ENCODE results near the gene SWT1.

SWT1 gene

DNA sequence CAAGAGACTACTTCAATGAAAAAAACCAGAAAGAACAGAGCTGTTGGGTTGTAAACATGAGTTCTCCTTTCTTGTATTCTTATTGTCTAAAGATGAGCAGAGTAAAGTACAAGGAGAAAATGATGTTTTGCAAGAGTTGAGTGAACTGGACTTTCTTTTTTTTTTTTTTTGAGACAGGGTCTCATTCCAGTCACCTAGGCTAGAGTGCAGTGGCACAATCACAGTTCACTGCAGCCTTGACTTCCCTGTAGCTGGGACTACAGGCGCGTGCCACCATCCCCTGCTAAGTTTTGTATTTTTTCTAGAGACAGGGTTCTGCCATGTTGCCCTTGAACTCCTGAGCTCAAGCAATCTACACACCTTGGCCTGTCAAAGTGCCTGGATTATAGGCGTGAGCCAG is 167.2 kb downstream of the SWT1 start:
- no peak for DNase-seq

DNA sequence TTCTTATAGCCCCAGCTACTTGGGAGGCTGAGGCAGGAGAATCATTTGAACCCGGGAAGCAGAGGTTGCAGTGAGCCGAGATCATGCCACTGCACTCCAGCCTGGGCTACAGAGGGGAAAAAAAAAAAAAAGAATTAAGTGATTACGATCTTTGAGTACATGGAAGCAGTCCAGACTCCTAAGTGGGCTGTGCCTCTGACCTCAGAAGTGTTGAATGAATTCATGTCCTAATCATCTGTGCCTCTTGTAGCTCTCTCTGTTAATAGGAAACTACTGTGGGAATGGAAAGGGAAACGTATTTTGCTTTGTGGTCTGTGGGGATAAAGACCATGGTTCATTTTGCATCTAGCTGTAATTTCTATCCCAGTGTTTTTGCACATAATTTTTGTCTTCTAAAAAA is 168.4 kb downstream of the SWT1 start:
- no peak for DNase-seq

DNA sequence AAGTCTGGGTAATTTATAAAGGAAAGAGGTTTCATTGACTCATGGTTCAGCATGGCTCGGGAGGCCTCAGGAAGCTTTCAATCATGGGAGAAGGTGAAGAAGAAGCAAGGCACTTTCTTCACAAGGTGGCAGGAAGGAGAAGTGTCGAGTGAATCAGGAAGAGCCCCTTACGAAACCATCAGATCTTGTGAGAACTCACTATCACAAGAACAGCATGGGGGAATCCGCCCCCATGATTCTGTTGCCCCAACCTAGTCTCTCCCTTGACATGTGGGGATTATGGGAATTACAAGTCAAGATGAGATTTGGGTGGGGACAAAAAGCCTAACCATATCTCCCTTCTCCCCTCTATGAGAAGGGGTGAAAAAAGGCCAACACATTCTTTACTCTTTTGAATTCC is 171.3 kb downstream of the SWT1 start:
- no peak for DNase-seq

DNA sequence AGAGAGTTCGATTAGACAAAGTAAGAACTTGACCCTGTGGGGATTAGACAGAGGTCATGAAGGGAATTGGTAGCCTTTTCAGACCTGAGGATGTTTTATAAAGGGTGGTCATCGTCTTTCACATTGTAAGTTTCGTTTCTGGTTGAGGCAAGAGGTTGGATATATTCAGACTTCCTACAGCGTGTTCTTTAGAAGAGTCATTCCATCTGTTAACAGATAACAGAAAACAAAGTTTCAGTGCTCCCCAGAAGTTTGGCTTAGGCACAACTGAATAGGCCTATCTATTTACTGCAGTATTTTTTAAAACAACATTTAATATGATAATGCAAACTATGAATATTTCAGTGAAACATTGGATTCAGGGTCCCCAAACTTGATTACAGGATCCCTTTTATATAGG is 177.2 kb downstream of the SWT1 start:
- DNase-seq: no peak

DNA sequence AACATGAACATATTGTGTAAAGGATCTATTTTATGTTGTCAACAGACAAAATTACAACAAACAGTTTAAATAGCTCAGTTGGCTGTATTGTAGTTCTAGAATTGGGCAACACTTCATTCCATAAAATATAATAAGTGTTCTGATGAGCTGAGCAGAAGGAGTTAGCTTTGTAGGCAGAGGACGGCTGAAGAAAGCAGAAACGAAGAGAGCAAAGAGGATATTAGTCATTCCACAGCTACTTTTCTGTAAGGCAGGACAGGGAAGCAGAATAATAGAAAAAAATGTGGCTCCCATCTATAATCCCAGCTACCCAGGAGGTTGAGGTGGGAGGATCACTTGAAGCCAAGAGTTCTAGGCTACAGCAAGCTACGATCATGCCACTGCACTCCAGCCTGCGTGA is 180.3 kb downstream of the SWT1 start:
- DNase-seq: no peak

DNA sequence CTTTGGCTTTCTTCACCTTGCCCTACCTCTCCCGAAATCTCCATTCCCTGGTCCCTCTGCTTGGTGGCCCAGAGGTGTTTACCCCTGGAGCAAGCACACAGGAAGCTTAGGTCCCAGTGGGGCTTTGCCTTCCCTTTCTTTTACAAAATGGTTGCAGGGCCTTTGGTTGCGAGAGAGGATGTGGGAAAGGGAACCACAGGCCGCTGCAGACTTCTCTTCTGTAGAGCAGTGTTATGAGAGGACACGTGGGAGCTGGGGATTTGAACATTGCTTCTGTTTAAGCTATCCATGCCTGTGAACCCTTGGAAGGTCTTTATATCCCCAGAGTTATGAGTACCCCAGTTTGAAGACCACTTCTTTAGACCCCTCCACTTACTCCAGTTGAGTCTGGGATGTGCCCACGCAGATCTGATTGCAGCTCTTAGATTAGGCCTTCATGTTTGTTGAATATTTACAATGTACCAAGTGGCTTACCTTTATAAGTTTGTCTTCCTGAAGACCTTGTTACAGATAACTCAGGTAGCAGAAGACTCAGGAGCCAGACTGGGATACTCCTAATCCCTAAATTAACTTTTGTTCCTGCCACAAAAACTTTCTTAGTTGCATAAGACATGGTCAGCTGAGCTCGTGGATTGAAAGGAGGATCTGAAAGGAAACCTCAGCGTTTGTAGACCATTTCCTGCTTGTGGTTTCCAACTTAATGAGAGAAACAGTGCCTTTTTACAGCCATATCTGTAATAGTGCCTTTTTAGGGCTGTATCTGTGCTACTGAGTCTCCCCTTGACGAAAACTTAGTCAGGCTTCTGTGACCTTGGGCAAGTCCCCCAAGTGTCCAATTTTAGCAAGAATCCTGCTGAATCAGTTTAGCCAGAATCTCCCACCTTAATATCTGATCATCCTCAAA is 182.0 kb downstream of the SWT1 start:
- DNase-seq: peak; percentile 33

DNA sequence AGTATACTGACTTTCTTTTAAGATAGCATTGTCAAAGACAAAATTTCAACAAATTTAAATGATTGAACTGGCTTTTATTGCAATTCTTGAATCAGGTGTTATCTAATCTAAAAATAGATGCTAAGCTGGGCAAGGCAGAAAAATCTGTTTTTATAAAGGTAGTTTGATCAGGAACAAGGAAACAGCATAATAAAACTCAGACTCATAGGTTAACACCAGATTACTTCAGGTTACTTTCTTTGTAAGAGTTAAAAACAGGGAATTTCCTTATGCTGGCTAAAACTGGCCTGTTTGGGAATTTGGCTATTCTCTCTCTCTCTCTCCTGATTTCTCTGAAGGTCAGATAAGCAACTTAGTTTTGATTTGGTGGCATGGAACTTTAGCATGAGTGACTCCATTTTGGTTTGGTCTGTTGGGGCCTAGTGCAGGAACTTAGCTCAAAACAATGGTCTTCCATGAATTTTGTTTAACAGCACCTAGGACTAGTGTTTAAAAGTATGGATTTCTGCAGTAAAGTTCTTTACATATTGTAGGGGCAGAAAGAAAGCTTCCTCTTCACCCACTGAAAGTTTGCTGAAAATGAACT is 184.3 kb downstream of the SWT1 start:
- DNase-seq: no peak

Data from NK-92 treated with Interleukin-12 subunit alpha and Interleukin-12 subunit beta, amount 100 ng/mL, for 24 hours (cell line).